ENCODE results near the gene PRSS27. TPM values are rescaled to one million over a fixed set of nuclear protein-coding genes. Genes with fewer than 3 reads are reported as not detected.

PRSS27 gene
- total RNA-seq, 2 experiments from 2014 or later = 1.5 to 1.7 TPM

- no peak overlapping the region for H3K27ac Mint-ChIP-seq
- CTCF ChIA-PET = no interaction called here
- POLR2A ChIA-PET = no interaction called here
- no peaks in the 10 kb centered on the region for H3K27me3 Mint-ChIP-seq
- no peak for DNase-seq
- peaks cover 19% of the 10 kb centered on the region for H3K4me1 Mint-ChIP-seq
- no peaks in the 10 kb centered on the region for H3K9me3 Mint-ChIP-seq
- peaks cover 97% of the 10 kb centered on the region for H3K36me3 Mint-ChIP-seq (ENCODE audit: low read depth)
- no peak overlapping the region for H3K4me3 Mint-ChIP-seq
Observed at GRCh38 chr16:2761472-2761871, 41.4 kb upstream of the PRSS27 start.

DNA sequence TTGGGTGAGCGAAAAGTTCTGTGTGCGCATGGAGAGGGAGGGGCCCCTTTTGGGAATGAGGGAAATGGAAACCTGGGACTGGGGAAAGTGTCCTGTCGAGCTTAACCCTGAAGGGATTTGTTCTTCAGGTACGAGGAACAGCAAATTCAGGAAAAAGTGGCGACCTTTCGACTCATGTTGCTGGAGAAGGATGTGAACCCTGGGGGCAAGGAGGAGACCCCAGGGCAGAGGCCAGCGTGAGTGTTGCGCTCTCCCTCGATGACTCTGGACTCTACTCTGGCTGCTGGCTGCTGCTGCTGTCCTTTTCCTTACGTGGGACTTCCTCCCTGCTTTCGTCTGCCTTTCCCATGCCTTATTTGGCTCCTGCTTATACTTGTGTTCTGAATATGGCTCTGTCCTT, 37.3 kb upstream of the PRSS27 start:
- ChIA-PET CTCF (interaction anchor here (0.6 kb wide), 1 partner anchor 65 kb away, joined by 3 read pairs; no protein-coding TSS in a partner anchor), POLR2A (no interaction called here)
- H3K27ac Mint-ChIP-seq = no peak overlapping the region
- no peaks in the 10 kb centered on the region for H3K27me3 Mint-ChIP-seq
- H3K36me3 Mint-ChIP-seq (ENCODE audit: low read depth) = peaks cover 86% of the 10 kb centered on the region
- no peaks in the 10 kb centered on the region for H3K9me3 Mint-ChIP-seq
- DNase-seq = no peak
- H3K4me1 Mint-ChIP-seq = peaks cover 45% of the 10 kb centered on the region
- H3K4me3 Mint-ChIP-seq = no peak overlapping the region

DNA sequence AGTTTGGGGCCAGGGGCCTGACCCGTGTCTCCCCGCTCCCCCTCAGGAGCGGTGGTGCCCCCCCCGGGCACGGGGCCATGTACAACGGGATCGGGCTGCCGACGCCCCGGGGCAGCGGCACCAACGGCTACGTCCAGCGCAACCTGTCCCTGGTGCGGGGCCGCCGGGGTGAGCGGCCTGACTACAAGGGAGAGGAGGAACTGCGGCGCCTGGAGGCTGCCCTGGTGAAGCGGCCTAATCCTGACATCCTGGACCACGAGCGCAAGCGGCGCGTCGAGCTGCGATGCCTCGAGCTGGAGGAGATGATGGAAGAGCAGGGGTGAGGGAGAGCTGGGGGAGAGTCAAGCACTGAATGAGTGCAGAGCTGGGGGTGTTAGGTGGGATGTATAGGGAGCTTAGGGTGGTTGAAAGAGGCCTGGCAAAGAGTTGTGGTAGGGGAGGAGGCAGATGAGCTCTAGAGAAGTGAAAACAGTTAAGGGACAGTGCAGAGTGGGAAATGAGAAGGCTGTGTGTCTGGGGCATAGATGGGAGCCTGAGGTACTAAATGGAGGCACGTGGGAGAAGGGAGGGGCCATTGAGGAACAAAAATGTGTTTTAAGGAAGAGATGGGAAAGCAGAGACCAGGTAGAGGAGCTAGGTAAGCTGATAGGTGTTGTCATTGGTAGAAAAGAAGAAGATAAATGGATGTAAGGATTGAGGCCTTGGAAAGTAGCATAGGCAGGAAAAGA, 36.4 kb upstream of the PRSS27 start:
- H3K4me1 Mint-ChIP-seq = peaks cover 48% of the 10 kb centered on the region
- H3K27me3 Mint-ChIP-seq = no peaks in the 10 kb centered on the region
- H3K9me3 Mint-ChIP-seq = no peaks in the 10 kb centered on the region
- ChIA-PET CTCF (no interaction called here), POLR2A (interaction anchor here (0.7 kb wide), 1 partner anchor 286 kb away, joined by 3 read pairs; no protein-coding TSS in a partner anchor)
- DNase-seq = no peak
- H3K27ac Mint-ChIP-seq = no peak overlapping the region
- peaks cover 79% of the 10 kb centered on the region for H3K36me3 Mint-ChIP-seq (ENCODE audit: low read depth)
- no peak overlapping the region for H3K4me3 Mint-ChIP-seq

- no peak for DNase-seq
- H3K4me1 Mint-ChIP-seq = peaks cover 58% of the 10 kb centered on the region
- no peaks in the 10 kb centered on the region for H3K27me3 Mint-ChIP-seq
- H3K9me3 Mint-ChIP-seq = no peaks in the 10 kb centered on the region
- H3K4me3 Mint-ChIP-seq = peak overlapping the region; percentile 89
- POLR2A ChIA-PET = no interaction called here
- CTCF ChIA-PET = no interaction called here
- peak overlapping the region; percentile 93 for H3K27ac Mint-ChIP-seq
- H3K36me3 Mint-ChIP-seq (ENCODE audit: low read depth) = peaks cover 76% of the 10 kb centered on the region
Observed at GRCh38 chr16:2755158-2755557, 35.1 kb upstream of the PRSS27 start.

DNA sequence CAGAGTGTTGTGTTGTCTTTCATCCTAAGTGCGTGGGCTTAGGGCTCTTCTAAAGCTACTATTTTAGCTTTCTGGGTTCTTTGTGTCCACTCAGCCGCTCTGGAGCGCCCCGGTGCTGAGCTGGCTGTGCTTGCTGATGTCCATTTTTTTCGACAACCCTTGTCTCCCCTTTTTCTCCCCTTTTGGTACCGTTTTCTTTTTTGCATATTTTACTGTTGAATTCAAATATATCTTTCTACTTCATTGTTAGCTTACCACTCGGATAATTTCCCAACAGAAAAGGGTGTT, 33.7 kb upstream of the PRSS27 start:
- H3K9me3 Mint-ChIP-seq = no peaks in the 10 kb centered on the region
- H3K27me3 Mint-ChIP-seq = no peaks in the 10 kb centered on the region
- no peak for DNase-seq
- ChIA-PET CTCF (interaction anchor here (0.6 kb wide), 2 partner anchors 32 to 727 kb away, joined by 3 to 4 read pairs; no protein-coding TSS in a partner anchor), POLR2A (no interaction called here)
- H3K36me3 Mint-ChIP-seq (ENCODE audit: low read depth) = peaks cover 69% of the 10 kb centered on the region
- peaks cover 63% of the 10 kb centered on the region for H3K4me1 Mint-ChIP-seq
- peak overlapping the region; percentile 93 for H3K27ac Mint-ChIP-seq
- H3K4me3 Mint-ChIP-seq = peak overlapping the region; percentile 89

GRCh38 chr16:2752850-2753732, 33.1 kb upstream of the PRSS27 start:
- H3K4me1 Mint-ChIP-seq = peaks cover 63% of the 10 kb centered on the region
- H3K27me3 Mint-ChIP-seq = no peaks in the 10 kb centered on the region
- no peaks in the 10 kb centered on the region for H3K9me3 Mint-ChIP-seq
- peak overlapping the region; percentile 93 for H3K27ac Mint-ChIP-seq
- H3K36me3 Mint-ChIP-seq (ENCODE audit: low read depth) = peaks cover 63% of the 10 kb centered on the region
- CTCF ChIA-PET = interaction anchor here (0.6 kb wide), 1 partner anchor 31 kb away, joined by 4 read pairs; no protein-coding TSS in a partner anchor
- H3K4me3 Mint-ChIP-seq = peak overlapping the region; percentile 89
- POLR2A ChIA-PET = no interaction called here
- peak; percentile 64 for DNase-seq

- DNase-seq = peak; percentile 95
- H3K27me3 Mint-ChIP-seq = no peaks in the 10 kb centered on the region
- CTCF ChIA-PET = no interaction called here
- peaks cover 57% of the 10 kb centered on the region for H3K4me1 Mint-ChIP-seq
- H3K9me3 Mint-ChIP-seq = no peaks in the 10 kb centered on the region
- peak within 1 kb of the TSS; percentile 89 for H3K4me3 Mint-ChIP-seq
- peaks cover 55% of the 10 kb centered on the region for H3K36me3 Mint-ChIP-seq (ENCODE audit: low read depth)
- POLR2A ChIA-PET = no interaction called here
- peak within 1 kb of the TSS; percentile 99 for H3K27ac Mint-ChIP-seq
Observed at GRCh38 chr16:2752035-2752849, 32.2 kb upstream of the PRSS27 start, which contains the start of gene SRRM2. SRRM2 (plus strand) TSS chr16:2752638; CDS start chr16:2756365, 3,727 bp downstream.

DNA sequence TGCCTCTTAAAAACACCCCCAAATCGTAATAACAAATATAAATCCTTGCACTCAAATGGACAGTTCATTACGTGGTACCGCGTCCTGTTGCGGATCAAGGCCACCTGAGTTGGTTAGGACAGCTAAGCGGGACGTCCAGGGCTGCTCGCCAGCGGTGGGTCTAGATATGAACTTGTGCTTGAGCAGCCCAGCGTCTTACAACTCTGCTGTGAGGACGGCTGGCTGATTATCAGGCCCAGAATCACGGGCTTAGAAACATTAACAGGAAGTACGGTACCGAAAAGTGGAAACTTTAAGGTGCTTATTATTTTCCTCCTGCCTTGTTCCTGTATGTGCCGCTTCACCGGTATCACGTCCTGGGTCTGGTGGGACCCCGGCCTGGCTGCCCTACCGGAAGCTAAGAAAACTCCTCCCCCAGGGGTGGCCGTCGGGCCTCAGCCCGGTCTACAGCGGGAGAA, 31.6 kb upstream of the PRSS27 start:
- ChIA-PET CTCF (no interaction called here), POLR2A (no interaction called here)
- no peaks in the 10 kb centered on the region for H3K27me3 Mint-ChIP-seq
- DNase-seq = no peak
- H3K36me3 Mint-ChIP-seq (ENCODE audit: low read depth) = peaks cover 48% of the 10 kb centered on the region
- H3K4me3 Mint-ChIP-seq = peak overlapping the region; percentile 89
- H3K4me1 Mint-ChIP-seq = peaks cover 52% of the 10 kb centered on the region
- H3K27ac Mint-ChIP-seq = peak overlapping the region; percentile 99
- no peaks in the 10 kb centered on the region for H3K9me3 Mint-ChIP-seq

GRCh38 chr16:2749936-2750335, 29.9 kb upstream of the PRSS27 start:
- no peak for DNase-seq
- H3K27me3 Mint-ChIP-seq = no peaks in the 10 kb centered on the region
- H3K4me3 Mint-ChIP-seq = peak overlapping the region; percentile 22
- ChIA-PET POLR2A (no interaction called here), CTCF (interaction anchor here (1.1 kb wide), 1 partner anchor 14 kb away, joined by 4 read pairs; no protein-coding TSS in a partner anchor)
- no peaks in the 10 kb centered on the region for H3K9me3 Mint-ChIP-seq
- H3K4me1 Mint-ChIP-seq = peaks cover 38% of the 10 kb centered on the region
- H3K36me3 Mint-ChIP-seq (ENCODE audit: low read depth) = peaks cover 34% of the 10 kb centered on the region
- H3K27ac Mint-ChIP-seq = peak overlapping the region; percentile 66

DNA sequence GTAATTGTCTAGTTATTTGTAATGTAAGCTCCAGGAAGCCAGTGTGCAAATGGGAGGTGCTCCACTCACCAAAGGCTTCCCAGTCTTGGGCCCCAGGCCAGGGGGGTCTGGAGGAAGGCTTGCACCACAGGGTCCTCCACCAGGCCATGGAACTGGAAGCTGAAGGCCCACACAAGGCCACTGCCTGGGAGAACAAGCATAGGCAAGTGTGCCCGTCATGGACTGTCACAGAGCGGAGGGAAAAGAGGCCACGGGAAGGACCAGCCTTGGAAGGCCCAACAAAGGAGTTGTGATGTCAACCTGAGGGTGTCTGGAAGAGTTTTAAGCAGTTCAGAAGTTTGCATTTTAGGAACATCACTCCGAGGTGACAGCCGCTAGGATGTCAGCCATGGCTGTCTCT, 29.5 kb upstream of the PRSS27 start:
- DNase-seq = no peak
- H3K27ac Mint-ChIP-seq = no peak overlapping the region
- ChIA-PET CTCF (interaction anchor here (1.1 kb wide), 1 partner anchor 14 kb away, joined by 4 read pairs; no protein-coding TSS in a partner anchor), POLR2A (no interaction called here)
- H3K4me1 Mint-ChIP-seq = peaks cover 34% of the 10 kb centered on the region
- H3K36me3 Mint-ChIP-seq (ENCODE audit: low read depth) = peaks cover 30% of the 10 kb centered on the region
- H3K27me3 Mint-ChIP-seq = no peaks in the 10 kb centered on the region
- no peaks in the 10 kb centered on the region for H3K9me3 Mint-ChIP-seq
- no peak overlapping the region for H3K4me3 Mint-ChIP-seq

DNA sequence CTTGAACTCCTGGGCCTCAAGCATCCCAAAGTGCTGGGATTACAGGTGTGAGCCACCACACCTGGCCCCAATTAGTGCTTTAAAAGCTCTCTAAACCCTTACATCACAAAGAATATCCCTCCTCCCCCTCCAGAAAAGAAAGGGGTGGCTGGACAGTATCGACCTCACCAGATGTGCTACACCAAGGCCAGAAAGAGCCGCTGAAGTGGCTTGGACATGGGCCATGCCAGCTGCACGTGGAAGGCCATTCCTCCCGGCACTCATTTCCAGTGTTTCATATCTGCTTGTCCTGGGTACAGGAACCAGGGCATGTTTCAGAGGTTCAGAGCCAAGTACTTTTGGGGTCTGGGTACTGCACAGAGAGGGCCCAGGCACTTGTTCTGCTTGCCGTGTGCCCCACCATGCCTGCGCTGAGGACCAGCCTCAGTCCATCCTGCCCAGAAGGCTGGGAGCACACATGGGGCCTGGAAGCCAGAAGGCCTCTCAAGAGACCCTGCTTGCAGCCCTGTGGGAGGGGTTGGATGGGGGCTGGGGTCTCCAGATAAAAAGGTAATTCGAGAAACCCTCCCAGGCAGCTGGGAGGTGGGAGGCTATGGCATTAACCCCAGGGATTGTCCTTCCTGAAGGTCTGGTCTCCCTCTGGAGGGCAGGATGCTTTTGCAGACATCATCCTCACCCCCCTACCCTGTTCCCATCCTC, 28.9 kb upstream of the PRSS27 start:
- Mint-ChIP-seq H3K9me3 (no peaks in the 10 kb centered on the region), H3K27me3 (no peaks in the 10 kb centered on the region), H3K27ac (no peak overlapping the region), H3K4me1 (peaks cover 28% of the 10 kb centered on the region), H3K36me3 (ENCODE audit: low read depth) (peaks cover 24% of the 10 kb centered on the region), H3K4me3 (no peak overlapping the region)
- CTCF ChIA-PET = interaction anchor here (1.1 kb wide), 1 partner anchor 13 kb away, joined by 4 read pairs; no protein-coding TSS in a partner anchor
- POLR2A ChIA-PET = no interaction called here
- no peak for DNase-seq

DNA sequence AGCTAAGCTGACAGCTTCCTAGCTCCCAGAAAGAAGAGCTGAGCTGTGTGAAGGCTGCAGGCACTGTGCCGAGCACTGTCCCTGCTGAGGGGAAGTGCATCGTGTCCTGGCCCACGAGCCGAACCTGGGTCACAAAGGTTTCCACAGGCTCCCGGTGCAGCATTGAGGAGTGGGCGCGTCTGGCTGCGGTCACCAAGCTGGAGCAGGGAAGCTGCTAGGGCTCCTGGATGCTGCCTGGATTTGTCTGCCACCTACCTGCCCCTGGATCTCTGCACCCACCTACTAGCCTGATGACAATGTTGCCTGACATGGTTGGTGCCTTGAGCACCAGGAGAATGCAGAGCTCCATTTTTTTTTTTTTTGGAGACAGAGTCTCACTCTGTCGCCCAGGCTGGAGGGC, 25.9 kb upstream of the PRSS27 start:
- Mint-ChIP-seq H3K4me1 (peaks cover 17% of the 10 kb centered on the region), H3K27ac (no peak overlapping the region), H3K4me3 (no peak overlapping the region), H3K36me3 (ENCODE audit: low read depth) (peaks cover 12% of the 10 kb centered on the region), H3K9me3 (no peaks in the 10 kb centered on the region), H3K27me3 (no peaks in the 10 kb centered on the region)
- DNase-seq = no peak
- ChIA-PET POLR2A (no interaction called here), CTCF (interaction anchor here (0.7 to 1.5 kb wide), 3 partner anchors 26 to 46 kb away, joined by 3 to 5 read pairs (median 4); partner anchors contain the start of gene PRSS27)

Measured in activated CD4-positive, alpha-beta T cell treated with anti-CD3 and anti-CD28 coated beads, Interleukin-2, amount 10 ng/mL, durations not matched to agents 7 days and 5 days (primary cell).